Effector memory CD4-positive, alpha-beta T cell (primary cell): ENCODE measurements around the gene SGTB.
A peak's percentile ranks its signal among the peaks of the same experiment; 100 is the strongest.

ENCODE experiments used
- DNase-seq, 3 donors: peaks; one replicate each; pipeline ENCODE4 v3.0.0-alpha.2; 2020
- H3K27ac ChIP-seq: 2 replicates; pipeline ENCODE4 v1.7.0; 2013; ENCODE audit warnings: mild to moderate bottlenecking, low read length, moderate library complexity; ENCODE audit not compliant: insufficient read depth, poor library complexity, severe bottlenecking
- H3K27me3 ChIP-seq: replicated peaks from 2 replicates; pipeline ENCODE4 v1.7.0; 2013; ENCODE audit warnings: mild to moderate bottlenecking, low read length; ENCODE audit not compliant: insufficient read depth, control insufficient read depth, poor library complexity, severe bottlenecking
- H3K36me3 ChIP-seq: 2 replicates; pipeline ENCODE4 v1.7.0; 2013; ENCODE audit warnings: mild to moderate bottlenecking, low read length, moderate library complexity; ENCODE audit not compliant: control insufficient read depth, insufficient read depth
- H3K4me1 ChIP-seq: 2 replicates; pipeline ENCODE4 v1.7.0; 2013; ENCODE audit warnings: low read length, mild to moderate bottlenecking; ENCODE audit not compliant: control insufficient read depth, insufficient read depth, poor library complexity, severe bottlenecking
- H3K4me3 ChIP-seq: 2 replicates; pipeline ENCODE4 v1.7.0; 2013; ENCODE audit warnings: low read length, low read depth, mild to moderate bottlenecking; ENCODE audit not compliant: insufficient read depth, poor library complexity, severe bottlenecking
- H3K9me3 ChIP-seq: 2 replicates; pipeline ENCODE4 v1.7.0; 2013; ENCODE audit warnings: mild to moderate bottlenecking, low read length, moderate library complexity; ENCODE audit not compliant: control insufficient read depth
- total RNA-seq, 3 donors: gene quantifications; one replicate each; lab custom pipeline; 2026; lab: John Stamatoyannopoulos, UW

Gene SGTB
- 95.8 to 167 (median 96.8) reads per million in 3 donors for total RNA-seq

- H3K27me3 ChIP-seq = no peaks in the 10 kb centered on the region
- peaks cover 24% of the 10 kb centered on the region for H3K4me1 ChIP-seq
- no peaks in the 10 kb centered on the region for H3K9me3 ChIP-seq
- peak; percentile 75 to 80 (median 78) for DNase-seq
- peaks cover 8% of the 10 kb centered on the region for H3K36me3 ChIP-seq
- H3K4me3 ChIP-seq = peak within 1 kb of the TSS; percentile 87
- H3K27ac ChIP-seq = peak within 1 kb of the TSS; percentile 91
Measured at GRCh38 chr5:65721720-65722574, at the start of gene SGTB, which contains the start of gene NLN. Gene SGTB (minus strand): TSS chr5:65722109. CDS start chr5:65720807, 1,302 bp downstream. Gene NLN (plus strand): TSS chr5:65722205. CDS start chr5:65722374, 169 bp downstream.

GRCh38 chr5:65771266-65771665 lies 49.4 kb upstream of the SGTB start:
- no peaks in the 10 kb centered on the region for H3K4me1 ChIP-seq
- no peaks in the 10 kb centered on the region for H3K27me3 ChIP-seq
- no peak overlapping the region for H3K4me3 ChIP-seq
- H3K36me3 ChIP-seq = no peaks in the 10 kb centered on the region
- no peaks in the 10 kb centered on the region for H3K9me3 ChIP-seq
- DNase-seq = no peak
- H3K27ac ChIP-seq = no peak overlapping the region

- no peak for DNase-seq
- Histone ChIP-seq H3K36me3 (no peaks in the 10 kb centered on the region), H3K4me1 (no peaks in the 10 kb centered on the region), H3K27me3 (no peaks in the 10 kb centered on the region), H3K27ac (no peak overlapping the region), H3K4me3 (no peak overlapping the region), H3K9me3 (no peaks in the 10 kb centered on the region)
Measured at GRCh38 chr5:65769539-65769938, 47.6 kb upstream of the SGTB start.

GRCh38 chr5:65768723-65769346 lies 46.9 kb upstream of the SGTB start:
- Histone ChIP-seq H3K9me3 (no peaks in the 10 kb centered on the region), H3K27ac (no peak overlapping the region), H3K4me1 (no peaks in the 10 kb centered on the region), H3K27me3 (no peaks in the 10 kb centered on the region), H3K4me3 (no peak overlapping the region), H3K36me3 (no peaks in the 10 kb centered on the region)
- DNase-seq = no peak

GRCh38 chr5:65767565-65767964 lies 45.7 kb upstream of the SGTB start:
- no peaks in the 10 kb centered on the region for H3K4me1 ChIP-seq
- no peaks in the 10 kb centered on the region for H3K27me3 ChIP-seq
- no peak overlapping the region for H3K4me3 ChIP-seq
- H3K36me3 ChIP-seq = no peaks in the 10 kb centered on the region
- H3K27ac ChIP-seq = no peak overlapping the region
- no peak for DNase-seq
- no peaks in the 10 kb centered on the region for H3K9me3 ChIP-seq

- H3K4me1 ChIP-seq = no peaks in the 10 kb centered on the region
- no peak overlapping the region for H3K4me3 ChIP-seq
- no peaks in the 10 kb centered on the region for H3K27me3 ChIP-seq
- no peaks in the 10 kb centered on the region for H3K9me3 ChIP-seq
- no peak overlapping the region for H3K27ac ChIP-seq
- DNase-seq = no peak
- no peaks in the 10 kb centered on the region for H3K36me3 ChIP-seq
Measured at GRCh38 chr5:65766781-65767180, 44.9 kb upstream of the SGTB start.

- DNase-seq = no peak
- Histone ChIP-seq H3K4me3 (no peak overlapping the region), H3K27me3 (no peaks in the 10 kb centered on the region), H3K4me1 (no peaks in the 10 kb centered on the region), H3K36me3 (no peaks in the 10 kb centered on the region), H3K9me3 (no peaks in the 10 kb centered on the region), H3K27ac (no peak overlapping the region)
Measured at GRCh38 chr5:65766175-65766574, 44.3 kb upstream of the SGTB start.

GRCh38 chr5:65765582-65765981 lies 43.7 kb upstream of the SGTB start:
- H3K36me3 ChIP-seq = no peaks in the 10 kb centered on the region
- no peaks in the 10 kb centered on the region for H3K4me1 ChIP-seq
- H3K27me3 ChIP-seq = no peaks in the 10 kb centered on the region
- no peaks in the 10 kb centered on the region for H3K9me3 ChIP-seq
- H3K4me3 ChIP-seq = no peak overlapping the region
- no peak for DNase-seq
- H3K27ac ChIP-seq = no peak overlapping the region

GRCh38 chr5:65762234-65762633 lies 40.3 kb upstream of the SGTB start:
- Histone ChIP-seq H3K27me3 (no peaks in the 10 kb centered on the region), H3K9me3 (no peaks in the 10 kb centered on the region), H3K36me3 (no peaks in the 10 kb centered on the region), H3K4me1 (no peaks in the 10 kb centered on the region), H3K4me3 (no peak overlapping the region), H3K27ac (no peak overlapping the region)
- no peak for DNase-seq
